Measurements from ENCODE around the gene PRKCA. TPM values are rescaled to one million over a fixed set of nuclear protein-coding genes. Genes with fewer than 3 reads are reported as not detected.

PRKCA gene
- total RNA-seq, 1 donor from 2014 or later: 2.2 TPM

GRCh38 chr17:66769911-66770310 is 467.5 kb downstream of the PRKCA start:
- H3K27me3 Mint-ChIP-seq: no peaks in the 10 kb centered on the region
- DNase-seq (no peak), ATAC-seq (ENCODE audit: low read depth) (no peak)
- TF ChIP-seq CTCF (IDR thresholded peaks at IDR 0.05): no peak
- CTCF ChIA-PET: no interaction called here
- no peaks in the 10 kb centered on the region for H3K36me3 Mint-ChIP-seq (ENCODE audit: low read depth)
- no peak overlapping the region for H3K27ac Mint-ChIP-seq
- intact Hi-C loops (cut with micrococcal nuclease): no loop called here
- POLR2A ChIA-PET: no interaction called here
- no peaks in the 10 kb centered on the region for H3K9me3 Mint-ChIP-seq
- H3K4me1 Mint-ChIP-seq: no peaks in the 10 kb centered on the region
- H3K4me3 Mint-ChIP-seq: no peak overlapping the region

GRCh38 chr17:66772148-66772812 is 469.9 kb downstream of the PRKCA start:
- intact Hi-C loops (cut with micrococcal nuclease): no loop called here
- ATAC-seq (ENCODE audit: low read depth) (no peak), DNase-seq (no peak)
- Mint-ChIP-seq H3K9me3 (no peaks in the 10 kb centered on the region), H3K4me3 (no peak overlapping the region), H3K36me3 (ENCODE audit: low read depth) (no peaks in the 10 kb centered on the region), H3K4me1 (no peaks in the 10 kb centered on the region), H3K27ac (no peak overlapping the region), H3K27me3 (no peaks in the 10 kb centered on the region)
- ChIA-PET POLR2A (no interaction called here), CTCF (no interaction called here)
- TF ChIP-seq CTCF (IDR thresholded peaks at IDR 0.05): no peak

- no peak overlapping the region for H3K27ac Mint-ChIP-seq
- no peak for DNase-seq
- TF ChIP-seq CTCF (IDR thresholded peaks at IDR 0.05): no peak
- no peaks in the 10 kb centered on the region for H3K36me3 Mint-ChIP-seq (ENCODE audit: low read depth)
- no peak for ATAC-seq (ENCODE audit: low read depth)
- no peak overlapping the region for H3K4me3 Mint-ChIP-seq
- POLR2A ChIA-PET: no interaction called here
- intact Hi-C loops (cut with micrococcal nuclease): no loop called here
- H3K4me1 Mint-ChIP-seq: no peaks in the 10 kb centered on the region
- no peaks in the 10 kb centered on the region for H3K9me3 Mint-ChIP-seq
- CTCF ChIA-PET: no interaction called here
- no peaks in the 10 kb centered on the region for H3K27me3 Mint-ChIP-seq
These were observed 472.9 kb downstream of the PRKCA start for GRCh38 chr17:66775271-66775670.

GRCh38 chr17:66775881-66776400 is 473.5 kb downstream of the PRKCA start:
- no peaks in the 10 kb centered on the region for H3K27me3 Mint-ChIP-seq
- ChIA-PET POLR2A (no interaction called here), CTCF (no interaction called here)
- no peak overlapping the region for H3K4me3 Mint-ChIP-seq
- H3K27ac Mint-ChIP-seq: no peak overlapping the region
- no peaks in the 10 kb centered on the region for H3K36me3 Mint-ChIP-seq (ENCODE audit: low read depth)
- no peaks in the 10 kb centered on the region for H3K4me1 Mint-ChIP-seq
- DNase-seq: no peak
- ATAC-seq (ENCODE audit: low read depth): no peak
- intact Hi-C loops (cut with micrococcal nuclease): no loop called here
- no peaks in the 10 kb centered on the region for H3K9me3 Mint-ChIP-seq
- no peak for TF ChIP-seq CTCF (IDR thresholded peaks at IDR 0.05)

GRCh38 chr17:66776999-66777688 is 474.7 kb downstream of the PRKCA start:
- no peaks in the 10 kb centered on the region for H3K36me3 Mint-ChIP-seq (ENCODE audit: low read depth)
- H3K9me3 Mint-ChIP-seq: no peaks in the 10 kb centered on the region
- intact Hi-C loops (cut with micrococcal nuclease): no loop called here
- ChIA-PET CTCF (no interaction called here), POLR2A (no interaction called here)
- no peak for DNase-seq
- no peaks in the 10 kb centered on the region for H3K27me3 Mint-ChIP-seq
- TF ChIP-seq CTCF (IDR thresholded peaks at IDR 0.05): no peak
- H3K27ac Mint-ChIP-seq: no peak overlapping the region
- no peaks in the 10 kb centered on the region for H3K4me1 Mint-ChIP-seq
- no peak for ATAC-seq (ENCODE audit: low read depth)
- H3K4me3 Mint-ChIP-seq: no peak overlapping the region
